ENCODE results near the gene EPHB1. TPM values are rescaled to one million over a fixed set of nuclear protein-coding genes. Genes with fewer than 3 reads are reported as not detected.
A peak's percentile ranks its signal among the peaks of the same experiment; 100 is the strongest.

EPHB1 gene
- total RNA-seq, 1 experiment from 2014 or later = 7.0 TPM

- TF ChIP-seq FOXP4 (CRISPR knock-in tag; IDR thresholded peaks at IDR 0.05) (no peak), ATF1 (CRISPR knock-in tag; IDR thresholded peaks at IDR 0.05) (no peak), TCF7 (CRISPR knock-in tag; IDR thresholded peaks at IDR 0.05; ENCODE audit: low read depth) (no peak), NFE2L1 (CRISPR knock-in tag; IDR thresholded peaks at IDR 0.05) (no peak), HMGA2 (CRISPR knock-in tag; IDR thresholded peaks at IDR 0.05) (no peak), NFYB (CRISPR knock-in tag; conservative IDR thresholded peaks at IDR 0.05; ENCODE audit: low read depth) (no peak), TEAD1 (CRISPR knock-in tag; IDR thresholded peaks at IDR 0.05) (no peak), JAZF1 (CRISPR knock-in tag; IDR thresholded peaks at IDR 0.05) (no peak), EMX1 (CRISPR knock-in tag; IDR thresholded peaks at IDR 0.05) (no peak), SMAD3 (CRISPR knock-in tag; IDR thresholded peaks at IDR 0.05; ENCODE audit: borderline replicate concordance) (no peak), NFATC4 (CRISPR knock-in tag; IDR thresholded peaks at IDR 0.05) (no peak), USF1 (CRISPR knock-in tag; IDR thresholded peaks at IDR 0.05) (no peak)
- TF ChIP-seq, protein P1, sequence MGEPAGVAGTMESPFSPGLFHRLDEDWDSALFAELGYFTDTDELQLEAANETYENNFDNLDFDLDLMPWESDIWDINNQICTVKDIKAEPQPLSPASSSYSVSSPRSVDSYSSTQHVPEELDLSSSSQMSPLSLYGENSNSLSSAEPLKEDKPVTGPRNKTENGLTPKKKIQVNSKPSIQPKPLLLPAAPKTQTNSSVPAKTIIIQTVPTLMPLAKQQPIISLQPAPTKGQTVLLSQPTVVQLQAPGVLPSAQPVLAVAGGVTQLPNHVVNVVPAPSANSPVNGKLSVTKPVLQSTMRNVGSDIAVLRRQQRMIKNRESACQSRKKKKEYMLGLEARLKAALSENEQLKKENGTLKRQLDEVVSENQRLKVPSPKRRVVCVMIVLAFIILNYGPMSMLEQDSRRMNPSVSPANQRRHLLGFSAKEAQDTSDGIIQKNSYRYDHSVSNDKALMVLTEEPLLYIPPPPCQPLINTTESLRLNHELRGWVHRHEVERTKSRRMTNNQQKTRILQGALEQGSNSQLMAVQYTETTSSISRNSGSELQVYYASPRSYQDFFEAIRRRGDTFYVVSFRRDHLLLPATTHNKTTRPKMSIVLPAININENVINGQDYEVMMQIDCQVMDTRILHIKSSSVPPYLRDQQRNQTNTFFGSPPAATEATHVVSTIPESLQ (CRISPR knock-in tag; IDR thresholded peaks at IDR 0.05) = no peak
- TF ChIP-seq, protein P2, sequence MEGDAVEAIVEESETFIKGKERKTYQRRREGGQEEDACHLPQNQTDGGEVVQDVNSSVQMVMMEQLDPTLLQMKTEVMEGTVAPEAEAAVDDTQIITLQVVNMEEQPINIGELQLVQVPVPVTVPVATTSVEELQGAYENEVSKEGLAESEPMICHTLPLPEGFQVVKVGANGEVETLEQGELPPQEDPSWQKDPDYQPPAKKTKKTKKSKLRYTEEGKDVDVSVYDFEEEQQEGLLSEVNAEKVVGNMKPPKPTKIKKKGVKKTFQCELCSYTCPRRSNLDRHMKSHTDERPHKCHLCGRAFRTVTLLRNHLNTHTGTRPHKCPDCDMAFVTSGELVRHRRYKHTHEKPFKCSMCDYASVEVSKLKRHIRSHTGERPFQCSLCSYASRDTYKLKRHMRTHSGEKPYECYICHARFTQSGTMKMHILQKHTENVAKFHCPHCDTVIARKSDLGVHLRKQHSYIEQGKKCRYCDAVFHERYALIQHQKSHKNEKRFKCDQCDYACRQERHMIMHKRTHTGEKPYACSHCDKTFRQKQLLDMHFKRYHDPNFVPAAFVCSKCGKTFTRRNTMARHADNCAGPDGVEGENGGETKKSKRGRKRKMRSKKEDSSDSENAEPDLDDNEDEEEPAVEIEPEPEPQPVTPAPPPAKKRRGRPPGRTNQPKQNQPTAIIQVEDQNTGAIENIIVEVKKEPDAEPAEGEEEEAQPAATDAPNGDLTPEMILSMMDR (IDR thresholded peaks at IDR 0.05) = no peak
- TF ChIP-seq, protein P3, sequence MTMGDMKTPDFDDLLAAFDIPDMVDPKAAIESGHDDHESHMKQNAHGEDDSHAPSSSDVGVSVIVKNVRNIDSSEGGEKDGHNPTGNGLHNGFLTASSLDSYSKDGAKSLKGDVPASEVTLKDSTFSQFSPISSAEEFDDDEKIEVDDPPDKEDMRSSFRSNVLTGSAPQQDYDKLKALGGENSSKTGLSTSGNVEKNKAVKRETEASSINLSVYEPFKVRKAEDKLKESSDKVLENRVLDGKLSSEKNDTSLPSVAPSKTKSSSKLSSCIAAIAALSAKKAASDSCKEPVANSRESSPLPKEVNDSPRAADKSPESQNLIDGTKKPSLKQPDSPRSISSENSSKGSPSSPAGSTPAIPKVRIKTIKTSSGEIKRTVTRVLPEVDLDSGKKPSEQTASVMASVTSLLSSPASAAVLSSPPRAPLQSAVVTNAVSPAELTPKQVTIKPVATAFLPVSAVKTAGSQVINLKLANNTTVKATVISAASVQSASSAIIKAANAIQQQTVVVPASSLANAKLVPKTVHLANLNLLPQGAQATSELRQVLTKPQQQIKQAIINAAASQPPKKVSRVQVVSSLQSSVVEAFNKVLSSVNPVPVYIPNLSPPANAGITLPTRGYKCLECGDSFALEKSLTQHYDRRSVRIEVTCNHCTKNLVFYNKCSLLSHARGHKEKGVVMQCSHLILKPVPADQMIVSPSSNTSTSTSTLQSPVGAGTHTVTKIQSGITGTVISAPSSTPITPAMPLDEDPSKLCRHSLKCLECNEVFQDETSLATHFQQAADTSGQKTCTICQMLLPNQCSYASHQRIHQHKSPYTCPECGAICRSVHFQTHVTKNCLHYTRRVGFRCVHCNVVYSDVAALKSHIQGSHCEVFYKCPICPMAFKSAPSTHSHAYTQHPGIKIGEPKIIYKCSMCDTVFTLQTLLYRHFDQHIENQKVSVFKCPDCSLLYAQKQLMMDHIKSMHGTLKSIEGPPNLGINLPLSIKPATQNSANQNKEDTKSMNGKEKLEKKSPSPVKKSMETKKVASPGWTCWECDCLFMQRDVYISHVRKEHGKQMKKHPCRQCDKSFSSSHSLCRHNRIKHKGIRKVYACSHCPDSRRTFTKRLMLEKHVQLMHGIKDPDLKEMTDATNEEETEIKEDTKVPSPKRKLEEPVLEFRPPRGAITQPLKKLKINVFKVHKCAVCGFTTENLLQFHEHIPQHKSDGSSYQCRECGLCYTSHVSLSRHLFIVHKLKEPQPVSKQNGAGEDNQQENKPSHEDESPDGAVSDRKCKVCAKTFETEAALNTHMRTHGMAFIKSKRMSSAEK (CRISPR knock-in tag; IDR thresholded peaks at IDR 0.05; ENCODE audit: borderline replicate concordance) = no peak
Observed at GRCh38 chr3:135258916-135259315, 463.9 kb downstream of the EPHB1 start (continued).

- DNase-seq (ENCODE audit: low spot score) (no peak), ATAC-seq (peak; percentile 79)
- peaks cover 20% of the 10 kb centered on the region for H3K9me3 Mint-ChIP-seq
- no peaks in the 10 kb centered on the region for H3K27me3 Mint-ChIP-seq (ENCODE audit: low read depth)
- peaks cover 18% of the 10 kb centered on the region for H3K36me3 Mint-ChIP-seq
- CTCF ChIA-PET = no interaction called here
- no peak overlapping the region for H3K4me3 Mint-ChIP-seq
- POLR2A ChIA-PET = interaction anchor here (1.0 kb wide), 1 partner anchor 465 kb away, joined by 3 read pairs; the partner anchor contains the start of gene EPHB1
- peaks cover 35% of the 10 kb centered on the region for H3K4me1 Mint-ChIP-seq
- peak overlapping the region; percentile 71 for H3K27ac Mint-ChIP-seq
- TF ChIP-seq ZNF317 (CRISPR knock-in tag; IDR thresholded peaks at IDR 0.05; ENCODE audit: borderline replicate concordance, low read depth) = no peak
- TF ChIP-seq NR2C2 (CRISPR knock-in tag; IDR thresholded peaks at IDR 0.05) = no peak
- no peak for TF ChIP-seq SOX15 (CRISPR knock-in tag; IDR thresholded peaks at IDR 0.05)
- TF ChIP-seq TP53 (CRISPR knock-in tag; IDR thresholded peaks at IDR 0.05) = no peak
- TF ChIP-seq RORB (CRISPR knock-in tag; IDR thresholded peaks at IDR 0.05) = no peak
- no peak for TF ChIP-seq ARID4B (CRISPR knock-in tag; IDR thresholded peaks at IDR 0.05; ENCODE audit: borderline replicate concordance)
- TF ChIP-seq E2F1 (CRISPR knock-in tag; IDR thresholded peaks at IDR 0.05) = no peak
Observed at GRCh38 chr3:135260025-135260424, 465.0 kb downstream of the EPHB1 start.
